Medulla oblongata (tissue), 1 donor: ENCODE measurements around the gene THPO.
A peak's percentile ranks its signal among the peaks of the same experiment; 100 is the strongest.

ENCODE experiments used
- DNase-seq: peaks from one replicate; pipeline ENCODE4 v3.0.0-alpha.2; 2015; ENCODE audit errors: extremely low spot score

Gene THPO

DNA sequence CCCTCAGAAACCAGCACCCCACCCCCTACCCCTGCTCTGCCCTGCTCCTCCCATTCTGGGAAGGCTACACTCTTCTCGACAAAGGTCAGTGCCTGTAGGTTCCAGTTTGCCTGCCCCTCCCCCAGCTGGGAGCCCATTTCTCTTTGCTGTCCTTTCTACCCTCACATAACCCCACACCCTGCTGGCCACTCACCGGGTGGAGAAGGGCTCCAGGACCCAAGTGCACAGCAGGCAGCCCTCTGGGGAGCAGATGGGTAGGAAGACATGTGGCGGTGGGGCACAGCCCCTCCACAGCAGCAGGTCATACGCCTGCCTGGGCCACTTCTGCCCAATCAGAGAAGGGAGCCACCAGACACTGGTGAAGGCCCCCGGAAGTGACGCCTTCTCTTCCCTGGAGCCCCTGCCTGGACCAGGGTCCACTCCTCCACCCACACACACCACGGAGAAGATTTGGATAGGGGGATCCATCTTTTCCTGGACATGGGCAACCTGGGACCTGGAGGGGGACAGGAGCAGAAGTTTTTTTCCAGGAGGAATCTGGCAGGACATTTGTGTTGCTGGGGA lies at the start of gene THPO:
TSS of gene THPO (minus strand) at position 326 of the 564 bp plus-strand sequence. CDS start 1,948 bp downstream, outside the sequence.
- DNase-seq, result no peak

DNA sequence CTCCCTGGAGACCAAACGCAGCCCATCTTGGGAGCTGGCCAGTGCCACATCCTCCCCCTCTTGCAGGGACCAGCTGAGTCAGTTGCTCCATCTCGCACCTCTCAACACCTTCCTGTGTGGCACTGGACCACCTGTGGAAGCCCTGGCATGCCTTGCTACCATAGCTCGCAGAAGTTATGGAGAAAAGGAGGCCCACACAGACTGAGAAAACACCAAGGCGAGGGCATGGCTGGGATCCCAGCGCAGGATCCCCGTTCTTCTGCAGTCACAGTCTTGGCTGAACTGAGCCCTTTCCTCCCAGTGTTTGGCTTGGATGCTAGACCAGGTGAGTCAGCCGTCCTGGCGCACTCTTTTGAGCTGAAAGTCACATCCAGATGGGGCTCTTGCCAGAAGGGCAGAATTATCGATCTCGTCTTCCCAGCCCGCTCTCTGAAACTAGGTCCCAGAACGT lies 48.7 kb upstream of the THPO start:
- no peak for DNase-seq

DNA sequence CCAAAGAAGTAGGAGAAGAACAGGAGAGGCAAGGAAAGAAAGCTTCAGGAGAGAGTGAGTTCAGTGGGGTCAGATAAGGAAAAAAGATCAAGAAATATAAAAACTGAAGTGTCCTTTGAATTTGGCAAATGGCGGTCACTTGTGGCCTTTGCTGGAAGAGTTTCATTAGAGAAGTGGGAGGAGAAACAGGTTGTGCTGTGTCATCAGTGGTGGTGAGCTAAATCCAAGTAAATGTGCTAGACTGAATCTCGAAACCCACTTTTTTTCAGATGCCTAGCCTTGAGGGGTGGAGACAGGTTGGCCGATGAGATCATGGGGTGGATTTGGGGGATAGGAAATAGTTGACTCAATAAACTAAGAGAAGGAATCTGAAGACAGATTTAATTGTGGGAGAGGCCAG lies 45.6 kb upstream of the THPO start:
- no peak for DNase-seq

GRCh38 chr3:184419171-184419570 lies 41.2 kb upstream of the THPO start:
- DNase-seq, result no peak

DNA sequence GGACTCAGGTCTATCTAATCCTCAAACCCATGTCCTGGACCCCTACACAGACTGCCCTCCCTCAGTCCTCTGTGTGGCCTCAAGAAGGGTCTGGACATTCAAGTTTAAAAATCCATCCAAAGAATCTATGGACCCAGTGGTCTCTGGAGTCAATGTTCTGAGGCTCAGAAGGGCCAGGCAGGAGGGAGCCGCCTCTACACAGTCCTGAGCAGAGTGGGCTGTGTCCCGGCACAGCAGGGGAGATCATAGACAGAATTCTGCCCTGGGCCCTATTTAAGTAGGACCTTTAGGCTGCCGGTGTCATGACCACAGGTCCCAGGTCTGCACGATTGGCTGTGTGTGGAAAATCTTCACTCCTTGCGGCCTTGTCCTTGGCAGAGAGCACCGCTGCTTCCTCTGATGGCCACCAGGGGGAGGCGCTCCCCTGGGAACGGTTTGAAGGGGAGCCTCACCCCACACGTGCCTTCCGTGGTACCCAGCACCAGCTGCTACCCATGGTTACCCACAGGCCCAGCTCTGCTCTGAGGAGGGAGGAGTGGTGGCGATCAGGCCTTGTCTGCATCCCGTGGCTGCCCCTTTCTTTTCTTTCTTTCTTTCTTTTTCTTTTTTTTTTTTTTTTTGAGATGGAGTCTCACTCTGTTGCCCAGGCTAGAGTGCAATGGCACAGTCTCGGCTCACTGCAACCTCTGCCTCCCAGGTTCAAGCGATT lies 39.8 kb upstream of the THPO start:
- peak; percentile 78 for DNase-seq

- no peak for DNase-seq
Measured at GRCh38 chr3:184415203-184415490, 37.1 kb upstream of the THPO start.

GRCh38 chr3:184414418-184415202 lies 36.6 kb upstream of the THPO start:
- no peak for DNase-seq

GRCh38 chr3:184409946-184410500 lies 32.0 kb upstream of the THPO start:
- no peak for DNase-seq

GRCh38 chr3:184409331-184409926 lies 31.4 kb upstream of the THPO start:
- DNase-seq, result no peak

GRCh38 chr3:184405075-184406030 lies 27.3 kb upstream of the THPO start:
- DNase-seq, result no peak

DNA sequence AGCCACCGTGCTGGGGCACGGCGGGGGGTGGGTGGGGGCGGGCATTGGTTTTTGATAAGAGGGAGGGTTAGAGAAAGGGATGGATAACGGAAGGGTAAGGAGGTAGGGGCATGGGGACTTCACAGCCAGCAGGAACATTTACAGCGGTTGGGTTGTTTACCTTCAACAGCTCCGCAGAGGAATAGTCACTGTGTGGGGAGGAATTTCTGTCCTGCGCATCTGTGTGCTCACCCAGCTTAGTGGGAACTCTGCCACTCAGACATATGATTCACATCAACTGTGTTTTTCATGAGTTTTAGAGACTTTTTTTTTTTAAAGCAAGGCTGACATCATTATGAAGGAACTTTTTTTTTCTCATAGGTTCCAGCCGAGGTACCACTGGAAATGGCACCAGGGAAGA lies 21.4 kb upstream of the THPO start:
- DNase-seq, result no peak

- no peak for DNase-seq
Measured at GRCh38 chr3:184395320-184395660, 17.3 kb upstream of the THPO start.

- no peak for DNase-seq
Measured at GRCh38 chr3:184391266-184391665, 13.3 kb upstream of the THPO start.

- no peak for DNase-seq
Measured at GRCh38 chr3:184389935-184390528, 12.0 kb upstream of the THPO start.

- DNase-seq, result no peak
Measured at GRCh38 chr3:184389384-184389783, 11.4 kb upstream of the THPO start.

DNA sequence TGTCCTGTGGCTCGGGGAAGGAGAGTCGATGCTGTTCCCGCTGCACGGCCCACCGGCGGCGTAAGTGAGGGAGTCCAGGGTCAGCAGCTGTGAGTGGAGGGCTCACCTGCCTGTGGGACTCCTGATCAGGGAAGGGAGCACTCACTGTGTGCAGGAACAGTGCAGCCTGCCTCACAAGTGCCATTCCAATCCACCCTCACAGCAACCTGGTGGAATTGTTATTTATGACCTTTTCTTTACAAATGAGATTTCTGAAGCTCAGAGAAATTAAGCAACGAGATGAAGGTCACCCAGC lies 10.9 kb upstream of the THPO start:
- no peak for DNase-seq

- no peak for DNase-seq
Measured at GRCh38 chr3:184388164-184388935, 10.3 kb upstream of the THPO start.

- no peak for DNase-seq
Measured at GRCh38 chr3:184387174-184387714, 9.2 kb upstream of the THPO start.

GRCh38 chr3:184386047-184386806 lies 8.2 kb upstream of the THPO start:
- no peak for DNase-seq
